GM06990 (cell line): Measurements from ENCODE around the gene FNDC7.

Source experiments
- DNase-seq: peaks from one replicate; pipeline ENCODE4 v3.0.0-alpha.2; 2011; ENCODE audit not compliant: insufficient read length; ENCODE audit errors: extremely low read depth
- H3K27me3 ChIP-seq: replicated peaks from 2 replicates; pipeline ENCODE4 v1.6.0; 2011; ENCODE audit warnings: low read length; ENCODE audit not compliant: control insufficient read depth, insufficient read depth
- H3K36me3 ChIP-seq: 2 replicates; pipeline ENCODE4 v1.5.1; 2011; ENCODE audit warnings: low read length; ENCODE audit not compliant: control insufficient read depth, insufficient read depth
- H3K4me3 ChIP-seq: replicated peaks from 2 replicates; pipeline ENCODE4 v1.5.1; 2011; ENCODE audit warnings: low read depth, mild to moderate bottlenecking, control low read depth, low read length
- TF ChIP-seq, protein P1 (sequence below): IDR thresholded peaks from 2 replicates; pipeline ENCODE4 v1.5.1; 2011; ENCODE audit warnings: low read length, control low read depth, mild to moderate bottlenecking, inconsistent platforms; ENCODE audit not compliant: insufficient read depth, poor library complexity, severe bottlenecking

Gene FNDC7

GRCh38 chr1:108718927-108719655, 6.4 kb downstream of the FNDC7 start:
- TF ChIP-seq, protein P1, sequence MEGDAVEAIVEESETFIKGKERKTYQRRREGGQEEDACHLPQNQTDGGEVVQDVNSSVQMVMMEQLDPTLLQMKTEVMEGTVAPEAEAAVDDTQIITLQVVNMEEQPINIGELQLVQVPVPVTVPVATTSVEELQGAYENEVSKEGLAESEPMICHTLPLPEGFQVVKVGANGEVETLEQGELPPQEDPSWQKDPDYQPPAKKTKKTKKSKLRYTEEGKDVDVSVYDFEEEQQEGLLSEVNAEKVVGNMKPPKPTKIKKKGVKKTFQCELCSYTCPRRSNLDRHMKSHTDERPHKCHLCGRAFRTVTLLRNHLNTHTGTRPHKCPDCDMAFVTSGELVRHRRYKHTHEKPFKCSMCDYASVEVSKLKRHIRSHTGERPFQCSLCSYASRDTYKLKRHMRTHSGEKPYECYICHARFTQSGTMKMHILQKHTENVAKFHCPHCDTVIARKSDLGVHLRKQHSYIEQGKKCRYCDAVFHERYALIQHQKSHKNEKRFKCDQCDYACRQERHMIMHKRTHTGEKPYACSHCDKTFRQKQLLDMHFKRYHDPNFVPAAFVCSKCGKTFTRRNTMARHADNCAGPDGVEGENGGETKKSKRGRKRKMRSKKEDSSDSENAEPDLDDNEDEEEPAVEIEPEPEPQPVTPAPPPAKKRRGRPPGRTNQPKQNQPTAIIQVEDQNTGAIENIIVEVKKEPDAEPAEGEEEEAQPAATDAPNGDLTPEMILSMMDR, result no peak
- DNase-seq, result no peak
- no peaks in the 10 kb centered on the region for H3K27me3 ChIP-seq
- no peak overlapping the region for H3K4me3 ChIP-seq
- H3K36me3 ChIP-seq, result no peaks in the 10 kb centered on the region

DNA sequence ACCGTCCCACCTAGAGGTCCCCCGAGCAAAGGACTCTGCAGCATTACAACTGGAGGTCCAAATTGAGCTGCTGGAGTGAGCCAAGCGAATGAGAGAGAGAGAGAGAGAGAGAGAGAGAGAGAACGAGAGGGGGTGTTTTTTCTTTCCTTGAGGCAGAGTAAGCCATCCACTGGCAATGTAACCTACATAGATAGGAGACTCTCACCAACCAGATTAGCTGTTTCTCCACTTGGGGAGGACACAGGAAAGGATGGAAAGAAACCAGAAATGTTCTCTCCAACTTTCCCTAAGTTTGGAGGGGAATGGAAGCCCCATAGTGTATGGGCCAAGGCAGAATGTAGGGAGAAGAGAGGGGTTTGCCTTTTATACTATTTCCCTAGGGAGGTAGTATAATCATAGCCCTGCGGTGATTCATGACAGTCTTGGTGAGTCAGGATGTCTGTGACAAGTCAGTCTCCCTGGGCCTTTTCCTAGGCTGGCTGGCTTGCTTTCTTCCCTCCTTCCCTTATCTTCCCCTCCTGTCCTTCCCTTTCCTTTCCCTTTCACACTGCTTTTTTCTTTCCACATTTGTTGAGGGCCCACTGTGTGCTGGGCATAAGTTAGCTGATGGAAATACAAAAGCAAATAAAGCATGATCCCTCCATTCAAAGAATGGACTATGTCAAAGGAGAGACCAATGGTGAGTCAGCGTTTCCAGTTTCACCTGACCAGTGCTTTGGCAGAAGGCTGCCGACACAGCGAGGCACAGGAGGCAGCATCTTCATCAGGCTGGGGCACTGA, 7.1 kb downstream of the FNDC7 start:
- TF ChIP-seq, protein P1, result no peak
- Histone ChIP-seq H3K36me3 (no peaks in the 10 kb centered on the region), H3K4me3 (no peak overlapping the region), H3K27me3 (no peaks in the 10 kb centered on the region)
- DNase-seq, result no peak

- TF ChIP-seq, protein P1, result no peak
- DNase-seq, result no peak
- no peaks in the 10 kb centered on the region for H3K27me3 ChIP-seq
- no peaks in the 10 kb centered on the region for H3K36me3 ChIP-seq
- no peak overlapping the region; the same call in 1 of the 2 replicates for H3K4me3 ChIP-seq
These were observed 9.6 kb downstream of the FNDC7 start for GRCh38 chr1:108722292-108722691.

GRCh38 chr1:108725906-108726305, 13.2 kb downstream of the FNDC7 start:
- TF ChIP-seq, protein P1, result no peak
- no peak for DNase-seq
- no peak overlapping the region for H3K4me3 ChIP-seq
- H3K27me3 ChIP-seq, result no peaks in the 10 kb centered on the region
- H3K36me3 ChIP-seq, result no peaks in the 10 kb centered on the region

- no peak for DNase-seq
- Histone ChIP-seq H3K4me3 (no peak overlapping the region), H3K27me3 (no peaks in the 10 kb centered on the region), H3K36me3 (no peaks in the 10 kb centered on the region)
- TF ChIP-seq, protein P1, result no peak
These were observed 15.7 kb downstream of the FNDC7 start for GRCh38 chr1:108728327-108728923.
